ENCODE measurements around the gene STAMBPL1. TPM values are rescaled to one million over a fixed set of nuclear protein-coding genes. Genes with fewer than 3 reads are reported as not detected.

The STAMBPL1 gene
- total RNA-seq, 1 experiment from 2014 or later = 9.4 TPM

- BruUV-seq (replicated peaks) = no TSS peak
- Mint-ChIP-seq H3K27me3 (ENCODE audit: unreplicated experiment) (no peaks in the 10 kb centered on the region), H3K36me3 (ENCODE audit: insufficient read depth, unreplicated experiment) (no peaks in the 10 kb centered on the region), H3K4me1 (ENCODE audit: low read depth, unreplicated experiment) (no peaks in the 10 kb centered on the region), H3K4me3 (ENCODE audit: low read depth, unreplicated experiment) (no peak overlapping the region), H3K9me3 (ENCODE audit: low read depth, unreplicated experiment) (no peaks in the 10 kb centered on the region), H3K27ac (ENCODE audit: unreplicated experiment) (no peak overlapping the region)
- DNase-seq = no peak
- CTCF ChIA-PET = no interaction called here
- intact Hi-C loops (cut with micrococcal nuclease; ENCODE audit: unreplicated experiment) = no loop called here
- TF ChIP-seq CTCF (IDR thresholded peaks at IDR 0.05; ENCODE audit: unreplicated experiment) = no peak
These were observed 70.1 kb downstream of the STAMBPL1 start for GRCh38 chr10:88949912-88950837.

- Mint-ChIP-seq H3K4me3 (ENCODE audit: low read depth, unreplicated experiment) (no peak within 1 kb of the TSS), H3K27me3 (ENCODE audit: unreplicated experiment) (no peaks in the 10 kb centered on the region), H3K27ac (ENCODE audit: unreplicated experiment) (no peak within 1 kb of the TSS), H3K36me3 (ENCODE audit: insufficient read depth, unreplicated experiment) (no peaks in the 10 kb centered on the region), H3K9me3 (ENCODE audit: low read depth, unreplicated experiment) (no peaks in the 10 kb centered on the region), H3K4me1 (ENCODE audit: low read depth, unreplicated experiment) (no peaks in the 10 kb centered on the region)
- no peak for DNase-seq
- intact Hi-C loops (cut with micrococcal nuclease; ENCODE audit: unreplicated experiment) = no loop called here
- no peak for TF ChIP-seq CTCF (IDR thresholded peaks at IDR 0.05; ENCODE audit: unreplicated experiment)
- no TSS peak for BruUV-seq (replicated peaks)
- CTCF ChIA-PET = no interaction called here
These were observed 72.6 kb downstream of the STAMBPL1 start, which contains the start of gene ACTA2 for GRCh38 chr10:88952647-88953111. ACTA2 (minus strand) TSS chr10:88952773; CDS start chr10:88948930, 3,843 bp downstream.

GRCh38 chr10:88953662-88954061 is 73.6 kb downstream of the STAMBPL1 start:
- CTCF ChIA-PET = no interaction called here
- intact Hi-C loops (cut with micrococcal nuclease; ENCODE audit: unreplicated experiment) = no loop called here
- no peak for TF ChIP-seq CTCF (IDR thresholded peaks at IDR 0.05; ENCODE audit: unreplicated experiment)

GRCh38 chr10:88954458-88955083 is 74.5 kb downstream of the STAMBPL1 start:
- Mint-ChIP-seq H3K4me3 (ENCODE audit: low read depth, unreplicated experiment) (no peak overlapping the region), H3K9me3 (ENCODE audit: low read depth, unreplicated experiment) (no peaks in the 10 kb centered on the region), H3K27ac (ENCODE audit: unreplicated experiment) (no peak overlapping the region), H3K36me3 (ENCODE audit: insufficient read depth, unreplicated experiment) (no peaks in the 10 kb centered on the region), H3K4me1 (ENCODE audit: low read depth, unreplicated experiment) (no peaks in the 10 kb centered on the region), H3K27me3 (ENCODE audit: unreplicated experiment) (no peaks in the 10 kb centered on the region)
- BruUV-seq (replicated peaks) = no TSS peak
- intact Hi-C loops (cut with micrococcal nuclease; ENCODE audit: unreplicated experiment) = no loop called here
- DNase-seq = no peak
- TF ChIP-seq CTCF (IDR thresholded peaks at IDR 0.05; ENCODE audit: unreplicated experiment) = no peak
- CTCF ChIA-PET = interaction anchor here (0.6 kb wide), 1 partner anchor 184 kb away, joined by 3 read pairs; no protein-coding TSS in a partner anchor

More at GRCh38 chr10:88953662-88954061, 73.6 kb downstream of the STAMBPL1 start:
- BruUV-seq (replicated peaks) = no TSS peak
- Mint-ChIP-seq H3K36me3 (ENCODE audit: insufficient read depth, unreplicated experiment) (no peaks in the 10 kb centered on the region), H3K4me3 (ENCODE audit: low read depth, unreplicated experiment) (no peak overlapping the region), H3K9me3 (ENCODE audit: low read depth, unreplicated experiment) (no peaks in the 10 kb centered on the region), H3K27me3 (ENCODE audit: unreplicated experiment) (no peaks in the 10 kb centered on the region), H3K4me1 (ENCODE audit: low read depth, unreplicated experiment) (no peaks in the 10 kb centered on the region), H3K27ac (ENCODE audit: unreplicated experiment) (no peak overlapping the region)
- DNase-seq = no peak
